Left ventricle myocardium inferior (tissue), 1 donor: ENCODE results near the gene ABCC3. TPM values are rescaled to one million over a fixed set of nuclear protein-coding genes. Genes with fewer than 3 reads are reported as not detected.

Source experiments
- DNase-seq: peaks from one replicate; pipeline ENCODE4 v3.0.0-alpha.2; 2020
- H3K27ac ChIP-seq: fragments of 200-600 bp; replicated peaks from 2 replicates; pipeline ENCODE4 v1.8.0; 2021
- H3K27me3 ChIP-seq: fragments of 200-600 bp; 2 replicates; pipeline ENCODE4 v1.8.0; 2021; ENCODE audit warnings: low read depth
- H3K36me3 ChIP-seq: fragments of 200-600 bp; 2 replicates; pipeline ENCODE4 v1.8.0; 2021
- H3K4me1 ChIP-seq: fragments of 200-600 bp; 2 replicates; pipeline ENCODE4 v1.8.0; 2021
- H3K4me3 ChIP-seq: fragments of 200-600 bp; 2 replicates; pipeline ENCODE4 v1.8.0; 2021; ENCODE audit warnings: mild to moderate bottlenecking, moderate library complexity
- H3K9me3 ChIP-seq: fragments of 200-600 bp; replicated peaks from 2 replicates; pipeline ENCODE4 v1.8.0; 2021
- CTCF ChIP-seq: fragments of 200-600 bp; IDR thresholded peaks from 2 replicates; pipeline ENCODE4 v1.8.0; 2021; ENCODE audit warnings: antibody characterized with exemption, mild to moderate bottlenecking, borderline replicate concordance
- intact Hi-C: fragments of 100-400 bp; cut with micrococcal nuclease; formaldehyde crosslinking; loops from one replicate; pipeline ENCODE4 v1.11.0; 2022
- total RNA-seq: library from RNA; stranded (reverse); fragmentation: NEBNext Ultra II Directional; extraction: Animal tissue kit (Norgen Biotek cat#: 25700); gene quantifications from one replicate; pipeline ENCODE4 v1.2.1, GENCODE V29; 2021
- donor health status: DM: no; HTN: yes; CAD: no; lungs with severe emphysema.

ABCC3 gene
- total RNA-seq, 1 donor from 2014 or later = 0.88 TPM

- no peak for TF ChIP-seq CTCF
- DNase-seq = no peak
- H3K4me3 ChIP-seq = no peak overlapping the region
- no peaks in the 10 kb centered on the region for H3K36me3 ChIP-seq
- intact Hi-C loops = loop anchor here (5.0 kb wide), 1 partner anchor 52 kb away; the partner anchor contains the start of gene ABCC3
- peaks cover 17% of the 10 kb centered on the region for H3K4me1 ChIP-seq
- H3K27me3 ChIP-seq = no peaks in the 10 kb centered on the region
- H3K27ac ChIP-seq = no peak overlapping the region
- no peaks in the 10 kb centered on the region for H3K9me3 ChIP-seq
These were observed 50.1 kb downstream of the ABCC3 start for GRCh38 chr17:50684612-50685333.

GRCh38 chr17:50685334-50685665, 50.6 kb downstream of the ABCC3 start:
- TF ChIP-seq CTCF = no peak
- Histone ChIP-seq H3K36me3 (no peaks in the 10 kb centered on the region), H3K9me3 (no peaks in the 10 kb centered on the region), H3K27me3 (no peaks in the 10 kb centered on the region), H3K4me1 (peaks cover 17% of the 10 kb centered on the region), H3K4me3 (no peak overlapping the region), H3K27ac (no peak overlapping the region)
- no peak for DNase-seq
- intact Hi-C loops = no loop called here

GRCh38 chr17:50685691-50686493, 51.2 kb downstream of the ABCC3 start:
- Histone ChIP-seq H3K36me3 (no peaks in the 10 kb centered on the region), H3K27me3 (no peaks in the 10 kb centered on the region), H3K4me3 (no peak overlapping the region), H3K9me3 (no peaks in the 10 kb centered on the region), H3K27ac (no peak overlapping the region), H3K4me1 (peaks cover 23% of the 10 kb centered on the region)
- TF ChIP-seq CTCF = no peak
- no peak for DNase-seq
- intact Hi-C loops = no loop called here

GRCh38 chr17:50686494-50687199, 52.0 kb downstream of the ABCC3 start:
- no peaks in the 10 kb centered on the region for H3K27me3 ChIP-seq

More at GRCh38 chr17:50686494-50687199, 52.0 kb downstream of the ABCC3 start:
- Histone ChIP-seq H3K36me3 (no peaks in the 10 kb centered on the region), H3K27ac (peak overlapping the region; percentile 48), H3K9me3 (no peaks in the 10 kb centered on the region), H3K4me1 (peaks cover 26% of the 10 kb centered on the region), H3K4me3 (no peak overlapping the region)
- intact Hi-C loops = no loop called here
- no peak for TF ChIP-seq CTCF
- DNase-seq = no peak
